GM21515 (cell line): ENCODE results near the gene MRPS12.

Experiments
- ATAC-seq: cut with Tn5 transposase; IDR thresholded peaks from one replicate; pipeline ENCODE4 v1.9.1; 2021; ENCODE audit not compliant: unreplicated experiment

MRPS12 gene

DNA sequence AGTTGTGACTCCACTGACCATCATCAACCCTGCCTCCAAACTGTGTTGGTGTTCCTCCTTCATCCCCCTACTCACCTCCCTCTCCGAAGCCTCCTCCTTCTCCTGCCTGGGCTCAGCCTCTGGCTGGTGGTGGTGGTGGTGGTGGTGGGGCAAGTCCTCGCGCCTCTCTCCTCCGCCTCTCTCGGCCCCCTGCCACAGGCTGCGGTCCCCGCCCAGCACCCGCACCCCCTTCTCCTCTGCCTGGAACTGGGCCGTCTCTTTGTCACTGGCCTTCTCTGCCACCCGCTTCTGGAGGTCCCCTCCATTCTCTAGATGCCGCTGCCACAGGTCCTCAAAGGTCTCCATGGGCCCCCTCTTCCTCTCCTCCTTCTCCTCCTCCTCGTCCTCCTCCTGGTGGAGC, 20.3 kb upstream of the MRPS12 start:
- ATAC-seq: no peak

DNA sequence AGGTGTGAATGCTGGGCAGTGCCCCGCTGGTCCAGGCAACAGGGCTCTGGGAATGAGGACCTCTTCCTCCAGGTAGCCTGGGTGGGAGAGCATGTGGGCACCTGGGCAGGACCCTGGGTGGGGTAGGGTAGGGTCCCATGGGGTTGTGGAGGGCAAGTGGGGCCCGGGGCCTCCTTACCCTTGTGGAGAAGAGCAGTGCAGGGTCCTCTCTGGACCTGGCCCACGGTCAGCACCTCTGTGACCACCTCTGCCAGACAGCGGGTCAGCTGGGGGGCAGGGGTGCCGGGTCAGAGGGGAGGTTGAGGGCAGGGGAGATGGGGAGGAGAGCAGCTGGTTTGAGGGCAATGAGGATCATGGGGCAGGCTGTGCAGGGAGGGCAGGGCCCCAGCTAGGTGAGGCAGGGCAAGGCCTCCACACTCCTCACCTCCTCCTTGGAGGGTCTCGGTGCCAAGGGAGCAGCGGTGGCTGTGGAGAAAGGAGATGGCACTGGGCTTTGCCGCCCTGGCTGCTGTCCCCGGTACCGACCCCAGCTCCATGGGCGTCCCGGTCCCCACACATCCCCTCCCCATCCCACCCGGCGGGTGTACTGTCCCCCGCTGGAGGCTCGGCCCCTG, 19.2 kb upstream of the MRPS12 start:
- ATAC-seq: no peak

DNA sequence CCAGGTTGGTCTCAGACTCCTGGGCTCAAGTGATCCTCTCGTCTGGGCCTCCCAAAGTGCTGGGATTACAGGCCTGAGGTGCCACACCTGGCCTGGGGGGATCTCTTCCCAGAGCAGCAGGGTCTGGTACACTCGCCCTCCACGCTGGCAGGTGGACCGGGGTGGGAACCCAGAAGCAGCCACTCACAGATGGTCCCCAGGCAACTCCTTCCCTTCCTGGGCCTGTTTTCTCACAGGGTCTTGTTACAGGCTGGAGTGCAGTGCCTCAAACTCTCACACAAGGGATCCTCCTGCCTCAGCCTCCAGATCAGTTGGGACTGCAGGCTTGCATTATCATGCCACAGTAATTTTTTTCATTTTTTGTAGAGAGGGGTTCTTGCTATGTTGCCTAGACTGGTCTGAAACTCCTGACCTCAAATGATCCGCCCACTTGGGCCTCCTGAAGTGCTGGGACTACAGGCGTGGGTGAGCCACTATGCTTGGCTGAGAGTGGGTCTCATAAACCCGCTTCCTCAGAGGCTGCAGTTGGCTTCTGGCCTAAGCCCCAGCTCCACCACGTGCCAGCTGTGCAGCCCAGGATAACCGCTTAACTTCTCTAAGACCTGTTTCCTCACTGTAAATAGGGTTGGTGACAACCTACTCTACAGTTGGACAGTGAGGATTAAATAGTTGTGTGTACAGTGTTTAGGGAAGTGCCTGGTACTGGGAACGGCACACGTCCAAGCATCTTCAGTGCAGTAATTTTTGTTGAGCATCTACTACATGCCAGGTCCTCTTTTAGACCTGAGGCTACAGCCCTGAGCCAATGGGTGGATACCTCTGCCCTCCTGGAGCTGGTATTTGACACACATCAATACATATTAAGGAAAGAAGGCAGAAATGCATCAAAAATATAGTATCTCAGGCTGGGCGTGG, 17.9 kb upstream of the MRPS12 start:
- ATAC-seq: no peak

DNA sequence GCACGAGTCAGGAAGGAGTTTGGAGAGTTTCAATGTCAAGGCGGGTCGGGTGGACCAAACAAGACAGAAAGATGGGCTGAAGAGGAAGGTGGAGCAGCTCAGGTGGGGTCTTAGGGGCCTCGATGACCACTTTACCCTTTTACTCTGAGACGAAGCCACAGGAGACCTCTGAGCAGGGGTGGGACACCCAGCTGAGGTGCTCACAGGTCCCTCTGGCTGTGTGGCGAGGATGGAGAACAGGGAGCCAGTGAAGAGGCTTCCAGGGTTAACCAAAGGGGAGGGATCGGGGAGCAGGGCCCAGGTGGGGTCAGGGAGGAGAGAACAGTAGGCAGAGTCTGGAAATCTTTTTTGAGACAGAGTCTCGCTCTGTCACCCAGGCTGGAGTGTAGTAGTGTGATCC, 16.8 kb upstream of the MRPS12 start:
- ATAC-seq: no peak

DNA sequence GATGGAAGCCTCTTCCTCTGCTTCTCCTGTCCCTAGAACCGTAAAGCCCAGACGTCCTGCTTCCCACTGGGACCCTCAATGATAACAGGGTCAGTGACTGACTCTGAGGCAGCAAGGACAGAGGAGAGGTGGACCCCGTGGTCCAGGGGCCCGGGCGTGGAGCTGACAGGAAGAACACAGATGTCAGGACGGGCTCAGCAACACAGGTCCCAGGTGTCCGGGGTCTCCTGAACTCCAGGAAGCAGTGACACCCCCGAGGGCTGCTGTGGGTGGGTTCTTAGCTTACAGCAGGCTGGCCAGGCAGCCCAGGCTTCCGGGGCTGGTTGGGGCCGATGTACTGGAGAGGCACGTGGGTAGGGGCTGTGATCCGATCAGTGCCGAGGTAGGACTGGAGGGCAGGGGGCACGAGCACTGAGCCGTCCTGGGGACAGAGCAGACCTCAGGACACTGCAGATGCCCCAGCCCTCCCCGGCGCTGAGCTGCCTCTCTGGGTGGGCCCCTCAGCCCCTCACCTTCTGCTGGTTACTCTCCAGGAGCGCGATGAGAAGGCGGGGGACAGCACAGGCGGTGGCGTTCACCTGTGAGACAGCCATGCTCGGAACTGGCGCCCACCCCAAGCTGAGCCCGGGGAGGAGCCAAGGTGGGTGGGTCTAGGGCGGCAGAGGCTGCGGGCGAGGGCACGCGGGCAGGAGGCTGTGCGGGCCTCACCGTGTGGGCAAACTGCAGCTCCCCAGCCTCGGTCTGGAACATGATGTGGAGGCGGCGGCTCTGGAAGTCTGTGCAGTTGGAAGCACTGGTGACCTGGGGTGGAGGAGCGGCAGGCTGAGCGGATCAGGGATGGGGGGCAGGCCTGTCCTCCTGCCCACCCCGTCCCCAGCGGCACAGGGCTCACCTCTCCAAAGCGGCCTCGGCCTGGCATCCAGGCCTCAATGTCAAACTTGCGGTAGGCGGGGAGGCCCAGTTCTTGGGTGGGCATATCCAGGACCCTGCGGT, 15.1 kb upstream of the MRPS12 start:
- ATAC-seq: no peak

DNA sequence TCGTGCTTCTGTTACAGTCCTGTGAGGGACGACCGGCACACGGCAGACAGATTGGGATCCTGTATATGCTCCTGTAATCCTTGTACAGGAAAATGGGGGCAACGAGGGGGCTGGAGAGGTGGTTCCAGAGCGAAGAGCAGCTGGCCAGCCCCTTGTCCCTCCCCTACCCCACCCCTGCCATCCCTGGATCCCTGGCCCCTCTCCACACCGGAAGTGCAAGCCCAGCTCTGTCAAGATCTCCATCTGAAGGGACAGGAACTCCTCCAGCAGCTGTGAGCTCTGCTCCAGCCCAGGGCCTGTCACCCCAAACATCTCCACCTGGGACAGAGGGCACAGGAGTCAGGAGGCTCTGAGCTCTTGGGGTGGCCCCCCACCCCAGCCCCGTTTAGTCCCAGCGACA, 13.2 kb upstream of the MRPS12 start:
- ATAC-seq: no peak

DNA sequence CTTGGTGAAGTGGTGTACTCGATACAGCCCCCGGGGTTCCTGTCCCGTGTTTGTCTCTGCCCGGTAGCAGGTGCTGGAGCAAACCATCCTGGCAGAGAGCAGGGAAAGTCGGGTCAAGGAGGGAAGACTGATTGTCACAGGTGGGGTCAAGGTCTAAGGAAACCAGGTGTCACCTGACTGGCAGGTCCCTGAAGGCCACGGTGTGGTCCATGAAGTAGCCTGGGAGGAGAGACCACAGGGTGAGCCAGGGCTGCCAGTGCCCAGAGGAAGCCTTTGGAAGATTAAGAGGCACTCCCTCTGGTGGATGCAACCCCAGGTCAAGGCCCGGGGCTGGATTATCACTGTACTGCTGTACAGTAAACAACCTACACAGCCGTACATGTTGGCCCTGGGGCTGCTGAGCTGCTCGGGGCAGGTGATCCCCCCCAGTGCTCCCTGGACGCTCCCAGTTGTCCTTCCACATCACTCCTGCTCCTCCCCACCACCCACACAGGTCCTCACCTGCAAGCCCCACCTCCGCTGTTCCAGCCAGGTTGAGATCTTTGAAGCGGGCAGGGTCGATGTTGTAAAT, 12.7 kb upstream of the MRPS12 start:
- no peak for ATAC-seq

DNA sequence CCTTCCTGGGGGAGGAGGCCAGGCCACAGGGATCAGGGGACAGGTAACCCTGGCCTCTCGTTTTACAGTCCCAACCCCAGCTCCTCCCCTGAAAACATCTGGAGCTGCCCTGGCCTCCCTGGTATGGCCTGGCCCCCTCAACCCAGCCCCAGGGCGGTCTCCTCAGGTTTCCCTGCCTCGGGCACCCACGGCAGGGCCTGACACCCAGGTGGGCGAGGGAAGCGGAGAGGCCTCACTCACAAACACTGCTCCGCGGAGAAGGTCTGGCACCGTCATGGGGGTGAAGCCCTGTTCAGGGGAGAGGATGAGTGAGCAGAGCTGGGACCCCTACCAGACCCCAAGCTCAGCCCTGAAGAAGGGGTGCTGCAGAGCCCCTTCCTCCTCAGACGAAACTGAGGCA, 12.2 kb upstream of the MRPS12 start:
- no peak for ATAC-seq

DNA sequence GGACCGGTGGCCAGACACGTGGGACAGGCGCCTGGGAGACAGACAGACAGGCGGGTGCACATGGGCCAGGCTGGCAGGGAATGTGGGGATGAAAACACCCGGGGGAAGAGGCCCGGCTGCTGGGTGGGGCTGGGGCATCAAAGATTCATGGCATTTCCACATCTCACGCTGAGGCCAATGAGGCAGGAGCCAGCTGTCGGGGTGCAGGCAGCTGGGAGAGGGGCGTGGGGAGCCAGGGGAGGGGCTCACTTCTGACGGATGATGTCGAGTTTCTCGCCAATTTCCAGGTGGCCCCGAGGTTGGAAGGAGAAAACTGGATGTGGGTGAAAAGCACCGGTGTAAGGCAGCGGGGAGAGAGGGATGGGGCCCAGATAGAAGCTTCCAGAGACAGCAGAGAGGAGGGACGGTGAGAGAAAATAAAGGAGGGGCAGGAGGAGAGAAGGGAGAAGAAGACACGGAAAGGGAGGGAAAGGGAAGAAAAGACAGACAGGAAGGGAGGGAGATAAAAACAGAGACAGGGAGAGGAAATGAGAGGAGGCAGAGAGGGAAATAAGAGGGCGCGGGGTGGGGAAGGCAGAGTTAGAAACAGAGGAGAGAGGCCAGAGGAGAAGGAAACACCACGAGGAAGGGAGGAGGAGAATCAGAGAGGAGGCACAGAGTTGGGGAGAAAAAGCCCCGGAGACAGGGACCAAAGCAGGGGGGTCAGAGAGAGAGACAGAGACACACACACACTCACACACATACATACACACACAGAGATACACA, 10.7 kb upstream of the MRPS12 start:
- ATAC-seq: no peak

DNA sequence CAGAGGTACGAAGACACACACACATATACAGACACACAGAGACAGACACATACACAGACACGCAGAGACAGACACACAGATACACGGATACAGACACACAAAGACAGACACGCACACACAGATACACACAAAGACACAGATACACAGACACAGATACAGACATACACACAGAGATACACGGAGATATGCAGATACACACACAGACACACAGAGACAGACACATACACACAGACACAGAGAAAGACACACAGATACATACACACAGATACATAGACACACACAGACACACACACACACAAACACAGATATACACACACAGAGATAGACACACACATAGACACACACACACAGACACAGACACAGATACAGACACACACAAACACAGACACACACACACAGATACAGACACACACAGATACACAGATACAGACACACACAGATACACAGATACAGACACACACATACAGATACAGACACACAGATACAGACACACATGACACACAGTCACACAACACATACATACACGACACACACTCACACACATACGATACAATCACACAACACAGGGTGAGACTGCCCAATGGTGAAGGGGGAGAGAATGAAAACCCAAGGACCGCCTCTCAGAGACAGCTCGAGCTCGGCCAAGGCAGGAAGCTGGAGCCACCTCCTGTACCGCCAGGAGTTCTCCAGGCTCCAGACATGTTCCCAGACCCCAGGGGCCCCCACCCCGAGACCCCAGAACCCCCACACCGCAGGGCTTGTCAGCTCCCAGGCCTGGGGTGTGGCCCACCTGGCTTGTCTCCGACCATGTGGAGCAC, 9.9 kb upstream of the MRPS12 start:
- ATAC-seq: no peak

DNA sequence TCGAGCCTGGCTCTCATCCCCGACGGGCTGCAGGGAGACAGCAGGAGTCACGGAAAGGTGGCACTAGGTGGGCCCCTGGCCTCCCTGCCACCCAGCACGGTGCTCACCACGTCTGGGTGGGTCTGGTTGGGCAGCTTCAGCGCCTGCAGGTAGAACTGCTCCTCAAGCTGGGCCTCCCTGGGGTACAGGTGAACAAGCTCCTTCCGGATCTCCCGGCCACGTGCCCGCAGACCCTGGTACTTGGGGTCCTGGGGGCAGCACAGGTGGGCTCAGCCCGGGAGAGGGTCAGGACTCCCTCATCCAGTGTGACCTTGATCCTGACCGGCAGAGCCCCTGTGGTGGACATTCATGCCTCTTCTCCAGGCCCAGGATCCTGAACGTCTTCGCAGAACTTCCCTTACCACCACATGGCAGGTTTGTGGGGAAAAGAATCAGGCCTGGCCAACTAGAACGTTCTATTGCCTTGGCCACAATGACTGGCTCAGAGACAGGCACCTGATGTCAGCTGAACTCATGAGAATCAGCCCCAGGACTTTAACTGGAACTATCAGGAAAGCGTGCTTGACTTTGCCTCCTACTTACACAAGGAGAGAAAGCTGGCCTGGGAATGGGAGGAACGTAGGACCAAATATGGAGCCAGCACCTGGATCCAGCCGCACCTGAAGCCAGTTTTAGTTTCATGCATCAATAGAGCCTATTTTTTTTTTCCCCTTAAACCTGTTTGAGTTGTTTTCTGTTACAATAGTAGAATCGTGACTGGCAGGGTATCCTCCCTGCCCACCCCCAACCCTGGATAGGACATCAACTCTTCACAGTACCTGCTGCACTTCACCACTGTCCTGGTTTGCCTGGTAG, 9.1 kb upstream of the MRPS12 start:
- ATAC-seq: no peak

DNA sequence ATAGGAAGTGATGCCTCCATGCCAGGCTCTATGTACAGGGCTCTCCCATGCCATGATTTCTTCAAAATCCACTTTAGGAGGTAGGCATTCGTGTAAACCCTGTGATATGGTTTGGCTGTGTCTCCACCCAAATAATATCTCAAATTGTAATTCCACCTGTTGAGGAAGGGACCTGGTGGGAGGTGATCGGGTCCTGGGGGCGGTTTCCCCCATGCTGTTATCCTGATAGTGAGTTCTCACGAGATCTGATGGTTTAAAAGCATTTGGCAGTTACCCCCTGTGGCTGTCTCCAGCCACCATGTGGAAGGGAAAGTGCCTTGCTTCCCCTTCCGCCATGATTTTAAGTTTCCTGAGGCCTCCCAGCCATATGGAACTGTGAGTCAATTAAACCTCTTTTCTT, 8.3 kb upstream of the MRPS12 start:
- ATAC-seq: no peak

DNA sequence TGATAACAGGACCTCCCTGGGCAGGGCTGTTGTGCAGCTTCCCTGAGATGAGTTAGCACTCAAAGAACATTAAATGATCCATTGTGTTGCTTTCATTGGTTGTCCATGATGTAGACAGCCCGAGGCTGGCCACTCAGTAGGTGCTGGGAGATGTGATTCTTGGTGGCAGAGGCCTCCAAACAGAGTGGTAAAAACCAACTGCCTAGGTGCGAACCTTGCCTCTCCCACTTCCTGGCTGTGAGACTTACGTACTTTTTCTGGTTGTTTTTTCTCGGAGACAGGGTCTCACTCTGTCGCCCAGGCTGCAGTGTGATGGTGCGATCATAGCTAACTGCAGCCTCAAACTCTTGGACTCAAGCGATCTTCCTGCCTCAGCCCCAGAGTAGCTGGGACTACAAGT, 6.4 kb upstream of the MRPS12 start:
- ATAC-seq: no peak

DNA sequence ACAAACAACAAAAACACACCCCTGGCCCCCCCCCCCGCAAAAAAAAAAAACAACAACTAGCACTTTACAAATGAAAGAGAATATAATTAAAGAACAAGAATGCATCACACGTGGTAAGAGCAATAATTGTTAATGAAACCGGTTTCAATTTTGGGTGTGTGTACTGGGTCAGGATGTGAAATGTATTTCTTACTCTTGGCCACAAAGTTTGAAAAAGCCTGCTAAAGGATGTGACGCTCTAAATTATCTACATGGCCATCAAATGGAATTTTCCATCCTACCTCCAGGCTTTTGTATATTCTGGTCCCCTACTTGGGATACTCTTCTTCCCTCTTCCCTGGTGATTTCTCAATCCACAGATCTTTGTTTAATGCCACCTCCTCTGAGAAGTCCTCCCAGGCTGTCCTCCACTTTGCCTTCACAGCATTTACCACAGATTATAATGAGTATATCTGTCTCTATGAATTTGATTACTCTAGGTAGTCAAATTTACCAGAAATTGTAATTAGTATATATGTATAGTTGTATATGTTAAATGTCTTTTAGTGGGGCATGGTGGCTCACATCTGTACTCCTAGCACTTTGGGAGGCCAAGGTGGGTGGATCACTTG, 2.2 kb upstream of the MRPS12 start:
- ATAC-seq: no peak

DNA sequence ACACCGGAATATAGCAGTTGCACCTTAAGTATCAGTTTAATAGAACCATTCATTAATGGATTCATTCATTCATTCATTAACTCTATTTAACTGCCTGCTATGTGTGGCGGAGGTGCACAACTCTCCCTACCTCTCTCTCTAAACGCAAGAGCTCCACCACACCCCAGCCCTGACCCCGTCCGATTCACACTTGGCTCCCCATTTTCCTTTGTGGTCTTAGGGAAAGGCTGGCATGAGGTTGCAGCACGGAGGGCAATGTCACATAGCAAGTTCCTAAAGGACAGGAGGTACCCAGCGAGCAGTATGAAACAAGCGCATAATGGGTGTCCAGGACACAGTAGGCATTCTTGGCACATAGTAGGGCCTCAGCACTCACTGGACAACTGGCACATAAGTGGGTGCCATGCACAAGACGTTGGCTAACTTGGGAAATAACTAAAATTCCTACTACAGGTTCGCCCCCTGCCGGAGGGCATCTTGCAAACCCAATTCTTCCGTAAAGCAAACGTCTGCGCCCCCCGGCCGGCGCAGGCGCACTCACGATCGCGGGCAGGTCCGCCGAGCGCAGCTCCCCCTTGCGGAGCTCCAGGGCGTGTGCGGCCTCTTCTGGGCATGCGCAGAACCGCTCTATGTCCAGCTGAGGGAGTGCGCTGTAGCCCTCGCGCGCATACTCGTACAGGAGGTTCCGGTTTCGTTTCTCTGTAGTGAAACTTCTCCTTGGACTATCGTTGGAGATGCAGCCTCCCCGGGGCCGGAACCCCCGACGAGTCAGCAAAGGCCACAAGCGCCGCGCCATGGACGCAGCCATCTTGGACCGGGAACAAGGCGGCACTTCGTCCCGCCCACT, 592 bp upstream of the MRPS12 start, which contains the start of gene SARS2:
Gene SARS2, minus strand, starts transcription at position 835 of the 847 bp plus-strand sequence. Its CDS starts 27 bp downstream, at position 808.
- ATAC-seq: peak; percentile 72

DNA sequence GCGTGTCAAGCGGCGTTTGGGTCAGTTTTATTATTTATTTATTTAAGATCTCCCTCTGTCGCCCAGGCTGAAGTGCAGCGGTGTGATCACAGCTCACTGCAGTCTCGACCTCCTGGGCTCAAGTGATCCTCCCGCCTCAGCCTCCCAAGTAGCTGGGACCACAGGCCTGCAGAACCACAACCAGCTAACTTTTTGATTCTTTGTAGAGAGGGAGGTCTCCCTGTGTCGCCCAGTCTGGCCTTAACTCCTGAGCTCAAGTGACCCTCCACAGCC, 713 bp downstream of the MRPS12 start:
- no peak for ATAC-seq

DNA sequence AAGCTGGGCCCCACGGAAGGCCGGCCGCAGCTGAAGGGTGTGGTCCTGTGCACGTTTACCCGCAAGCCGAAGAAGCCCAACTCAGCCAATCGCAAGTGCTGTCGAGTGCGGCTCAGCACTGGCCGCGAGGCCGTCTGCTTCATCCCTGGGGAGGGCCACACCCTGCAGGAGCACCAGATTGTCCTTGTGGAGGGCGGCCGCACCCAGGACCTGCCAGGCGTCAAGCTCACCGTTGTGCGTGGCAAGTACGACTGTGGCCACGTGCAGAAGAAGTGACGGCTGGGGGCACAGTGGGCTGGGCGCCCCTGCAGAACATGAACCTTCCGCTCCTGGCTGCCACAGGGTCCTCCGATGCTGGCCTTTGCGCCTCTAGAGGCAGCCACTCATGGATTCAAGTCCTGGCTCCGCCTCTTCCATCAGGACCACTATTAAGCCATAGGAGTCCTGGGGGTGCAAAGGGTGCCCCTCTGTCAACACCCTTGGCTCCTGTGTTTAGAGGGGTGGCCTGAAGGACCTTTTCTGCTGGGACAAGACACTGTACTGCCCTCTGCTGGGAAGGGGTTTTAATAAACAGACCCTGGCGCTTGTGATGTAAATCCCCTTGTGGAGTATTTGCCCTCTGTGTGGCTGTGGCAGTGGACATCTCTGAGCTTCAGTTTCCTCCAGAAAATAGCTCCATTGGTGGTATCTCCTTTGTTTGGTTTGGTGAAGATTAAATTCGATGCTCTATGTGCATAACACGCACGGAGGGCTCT, 1.9 kb downstream of the MRPS12 start:
- ATAC-seq: no peak
